GM12878 (cell line): ENCODE measurements around the gene MYO18B. TPM values are rescaled to one million over a fixed set of nuclear protein-coding genes. Genes with fewer than 3 reads are reported as not detected.
A peak's percentile ranks its signal among the peaks of the same experiment; 100 is the strongest.

Source experiments
- ATAC-seq: fragments of 200-7000 bp; cut with Tn5 transposase; 3 replicates; pipeline ENCODE4 v1.9.1; 2020; ENCODE audit warnings: mild to moderate bottlenecking, moderate library complexity
- BruUV-seq: library from RNA; stranded (reverse); fragments of 400-500 nt; replicated peaks from 2 replicates; lab custom pipeline; 2021; lab: Mats Ljungman, UMichigan
- CTCF ChIA-PET: fragments of 300-600 bp; sonication (Branson Sonifier 250); formaldehyde crosslinking; extraction: SDS; loops from one replicate; lab custom pipeline; 2021; ENCODE audit warnings: inconsistent platforms; lab: Yijun Ruan, JAX
- POLR2A ChIA-PET: fragments of 350-600 bp; formaldehyde crosslinking; extraction: SDS; loops from one replicate; lab custom pipeline; 2021; ENCODE audit warnings: inconsistent platforms; lab: Charles Lee
- RAD21 ChIA-PET: fragments of 300-600 bp; sonication (Branson Sonifier 250); formaldehyde crosslinking; loops from one replicate; lab custom pipeline; 2023; ENCODE audit warnings: antibody characterized with exemption; ENCODE audit not compliant: unreplicated experiment; lab: Charles Lee
- SMC1A ChIA-PET: fragments of 300-600 bp; sonication (Branson Sonifier 250); formaldehyde crosslinking; loops from one replicate; lab custom pipeline; 2023; ENCODE audit not compliant: unreplicated experiment, uncharacterized antibody; lab: Charles Lee
- DNase-seq: peaks from one replicate; pipeline ENCODE4 v3.0.0-alpha.2; 2011; ENCODE audit warnings: low read depth, low spot score
- FAIRE-seq: peaks from 3 replicates; lab custom pipeline; 2011; peaks lifted over from hg19 to GRCh38; lab: Jason Lieb, UNC
- H2AFZ ChIP-seq: 2 replicates; pipeline ENCODE4 v1.6.0; 2011; ENCODE audit warnings: low read depth, low read length, control low read depth; ENCODE audit not compliant: control insufficient read depth
- H3K27ac ChIP-seq: 2 replicates; pipeline ENCODE4 v1.5.1; 2011; ENCODE audit warnings: control low read depth; ENCODE audit not compliant: control insufficient read depth, insufficient read depth
- H3K27me3 ChIP-seq, 2 experiments: replicated peaks in 1 of 2; 2 replicates each; pipeline versions ENCODE4 v1.6.0 to v1.6.1; 2011; ENCODE audit warnings: low read length in 1 of 2; ENCODE audit not compliant: control insufficient read depth in 2 of 2, insufficient read depth in 2 of 2
- H3K36me3 ChIP-seq, 2 experiments: 2 replicates each; pipeline ENCODE4 v1.5.1; 2011; ENCODE audit warnings: low read length in 1 of 2; ENCODE audit not compliant: control insufficient read depth in 2 of 2, insufficient read depth in 2 of 2
- H3K4me1 ChIP-seq: 2 replicates; pipeline ENCODE4 v1.6.1; 2011; ENCODE audit warnings: mild to moderate bottlenecking, low read length, moderate library complexity, mixed read lengths; ENCODE audit not compliant: control insufficient read depth, insufficient read depth
- H3K4me2 ChIP-seq: 2 replicates; pipeline ENCODE4 v1.6.0; 2011; ENCODE audit warnings: control low read depth; ENCODE audit not compliant: control insufficient read depth, insufficient read depth
- H3K4me3 ChIP-seq: fragments of 200-600 bp; sonication (generic); 2 replicates; pipeline ENCODE4 v1.5.1; 2016
- H3K79me2 ChIP-seq: 2 replicates; pipeline ENCODE4 v1.6.0; 2011; ENCODE audit warnings: low read length; ENCODE audit not compliant: control insufficient read depth, insufficient read depth
- H3K9ac ChIP-seq: 2 replicates; pipeline ENCODE4 v1.8.0; 2011; ENCODE audit warnings: low read length, control low read depth, mixed read lengths; ENCODE audit not compliant: control insufficient read depth, insufficient read depth
- H3K9me3 ChIP-seq: replicated peaks from 3 replicates; pipeline ENCODE4 v1.5.1; 2011; ENCODE audit warnings: mild to moderate bottlenecking, low read length; ENCODE audit not compliant: control insufficient read depth, insufficient read depth
- H4K20me1 ChIP-seq: 2 replicates; pipeline ENCODE4 v1.6.0; 2011; ENCODE audit not compliant: control insufficient read depth, insufficient read depth
- BHLHE40 ChIP-seq, 2 experiments: fragments of 450-650 bp in 1 of 2; IDR thresholded peaks; 2 replicates each; pipeline ENCODE4 v1.6.1; 2011 to 2017; ENCODE audit warnings: low read depth in 2 of 2, borderline replicate concordance in 1 of 2, improper control_type of control experiment in 1 of 2, low read length in 1 of 2, mild to moderate bottlenecking in 1 of 2
- CHD4 ChIP-seq: fragments of 200-600 bp; sonication (generic); IDR thresholded peaks from 2 replicates; pipeline ENCODE4 v1.6.1; 2016; ENCODE audit warnings: mild to moderate bottlenecking
- CREB1 ChIP-seq: IDR thresholded peaks from 2 replicates; pipeline ENCODE4 v1.6.1; 2012; ENCODE audit warnings: low read depth, mild to moderate bottlenecking, inconsistent platforms
- CREM ChIP-seq: IDR thresholded peaks from 2 replicates; pipeline ENCODE4 v1.6.1; 2014; ENCODE audit warnings: antibody characterized with exemption, low read depth
- MYC ChIP-seq: IDR thresholded peaks from 2 replicates; pipeline ENCODE4 v1.6.1; 2011; ENCODE audit warnings: mild to moderate bottlenecking, low read length, moderate library complexity, inconsistent platforms; ENCODE audit not compliant: insufficient read depth, insufficient replicate concordance, insufficient read length, severe bottlenecking
- NBN ChIP-seq: fragments of 450-650 bp; IDR thresholded peaks from 2 replicates; pipeline ENCODE4 v1.6.1; 2016
- WGBS: methylation state at CpG from one replicate; pipeline ENCODE4 v1.1.6; 2016; ENCODE audit warnings: low lambda C conversion rate; ENCODE audit not compliant: insufficient replicate concordance, insufficient coverage; ENCODE audit errors: missing lambda C conversion rate; 5-methylcytosine and 5-hydroxymethylcytosine counted together
- in situ Hi-C: fragments of 300-500 bp; cut with MboI; formaldehyde crosslinking; loops from 9 replicates; pipeline ENCODE4 v1.14.3; 2018; ENCODE audit warnings: mixed read lengths
- intact Hi-C: fragments of 100-400 bp; cut with micrococcal nuclease; formaldehyde crosslinking; loops from one replicate; pipeline ENCODE4 v1.14.2; 2022; ENCODE audit not compliant: unreplicated experiment
- polyA plus RNA-seq, 11 experiments: library from polyadenylated mRNA; depleted of rRNA in 4 of 11; unstranded in 6 of 11; stranded (reverse) in 5 of 11; fragments of >200 nt; fragmentation: Nextera tagmentation in 4 of 11; fragmentation: Illumina TruSeq in 1 of 11; extraction: Ambion mirVana in 4 of 11; extraction: Trizol in 1 of 11; gene quantifications; 1 replicate in 1 of 11; 2 replicates in 10 of 11; pipeline versions ENCODE4 v1.2.1 to v1.2.3, GENCODE V29; 2011 to 2016; ENCODE audit warnings: inconsistent platforms in 2 of 11, missing spikeins in 2 of 11, low read depth in 1 of 11
- total RNA-seq, 4 experiments: library from RNA; depleted of rRNA in 3 of 4; stranded (reverse); fragments of >200 nt in 3 of 4; fragmentation: Illumina TruSeq in 1 of 4; extraction: Trizol in 1 of 4; gene quantifications; 2 replicates each; pipeline versions ENCODE4 v1.2.1 to v1.2.3, GENCODE V29; 2013 to 2021

MYO18B gene
- total and polyA plus RNA-seq, 10 of the 15 experiments (the other 5 are each of a cell fraction or from before 2014, with no cell fraction given) = 0.05 to 2.1 (median 0.51) TPM; not detected in 1

- TF ChIP-seq MYC (no peak), CREM (peak; percentile 55), BHLHE40 (IDR thresholded peaks at IDR 0.05; ENCODE audit: borderline replicate concordance in 1 of 2, low read depth in 2 of 2, low read length in 1 of 2) (peak; percentile 48 to 81; a peak in 3 of 4 replicates), CHD4 (no peak), CREB1 (peak; percentile 80), NBN (0 out of 2 replicates have a peak, but pooled peaks have one; percentile 8)
- TF ChIP-seq, all 136 proteins: peak for 4
- Histone ChIP-seq H3K27me3 (no peaks in the 10 kb centered on the region), H4K20me1 (no peaks in the 10 kb centered on the region), H3K4me1 (peaks cover 10% of the 10 kb centered on the region), H3K79me2 (no peaks in the 10 kb centered on the region), H3K4me3 (no peak overlapping the region), H2AFZ (no peak overlapping the region), H3K4me2 (peak overlapping the region; percentile 32; the same call in 1 of the 2 replicates), H3K9me3 (no peaks in the 10 kb centered on the region), H3K9ac (no peak overlapping the region), H3K36me3 (no peaks in the 10 kb centered on the region), H3K27ac (no peak overlapping the region)
- ATAC-seq (peak; percentile 85), DNase-seq (no peak), FAIRE-seq (no peak)
- ChIA-PET RAD21 (no interaction called here), CTCF (no interaction called here), POLR2A (no interaction called here), SMC1A (interaction anchor here (1.0 to 1.7 kb wide), 2 partner anchors 13 to 17 kb away, joined by 3 to 5 read pairs; no protein-coding TSS in a partner anchor)
- intact Hi-C loops (no loop called here), in situ Hi-C loops (no loop called here)
- 13% methylated on average over 2 of the region's 2 CpGs for WGBS
- BruUV-seq = no TSS peak
Observed at GRCh38 chr22:25853078-25853477, 111.1 kb downstream of the MYO18B start.
